ENCODE data around the gene LCLAT1. TPM values are rescaled to one million over a fixed set of nuclear protein-coding genes. Genes with fewer than 3 reads are reported as not detected.
"Not testable (repeated sequence)": the region's sequence is repeated elsewhere in the genome, so short reads cannot be mapped to it uniquely, and the experiment has no call there.

Gene LCLAT1
- total RNA-seq, 1 donor from 2014 or later: 15.4 TPM

DNA sequence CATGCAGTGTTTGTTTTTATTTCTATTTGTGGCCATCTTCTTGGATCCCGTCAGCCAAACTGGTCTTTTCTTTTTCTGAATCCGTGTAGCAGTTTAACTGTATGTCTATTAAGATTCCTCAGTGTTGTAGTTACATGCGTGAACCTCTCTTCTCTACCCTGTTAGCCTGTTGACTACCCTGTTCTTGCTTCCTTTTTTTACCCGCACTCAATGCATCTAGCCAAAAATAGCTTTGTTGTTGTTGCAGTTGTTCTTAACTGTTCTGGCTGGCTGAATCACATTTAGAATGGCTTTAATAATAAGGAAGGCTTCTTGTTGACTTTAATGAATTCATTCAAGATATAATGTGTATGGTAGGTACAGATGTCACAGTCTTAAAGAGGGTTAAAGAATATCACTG is 137.1 kb downstream of the LCLAT1 start:
- DNase-seq (ENCODE audit: low read depth): peak; percentile 65

DNA sequence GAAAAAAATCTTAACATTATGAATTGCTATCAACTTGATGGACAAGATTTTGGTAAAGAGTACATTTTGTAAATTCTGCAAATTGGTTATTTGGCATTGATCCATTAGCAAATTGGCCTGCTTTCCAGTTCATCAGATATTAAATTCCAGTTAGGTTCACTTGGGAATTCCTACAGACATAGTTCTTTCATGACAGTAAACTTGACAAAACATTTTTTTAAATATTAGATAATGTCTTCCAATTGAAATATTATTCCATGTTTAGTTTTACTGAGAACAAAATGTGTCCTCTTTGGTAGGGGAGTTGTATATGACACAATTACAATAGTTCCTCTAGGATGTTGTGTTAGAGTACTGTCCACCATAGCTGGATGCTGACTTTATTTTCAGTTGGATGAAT is 141.9 kb downstream of the LCLAT1 start:
- peak; percentile 9 for DNase-seq (ENCODE audit: low read depth)

DNA sequence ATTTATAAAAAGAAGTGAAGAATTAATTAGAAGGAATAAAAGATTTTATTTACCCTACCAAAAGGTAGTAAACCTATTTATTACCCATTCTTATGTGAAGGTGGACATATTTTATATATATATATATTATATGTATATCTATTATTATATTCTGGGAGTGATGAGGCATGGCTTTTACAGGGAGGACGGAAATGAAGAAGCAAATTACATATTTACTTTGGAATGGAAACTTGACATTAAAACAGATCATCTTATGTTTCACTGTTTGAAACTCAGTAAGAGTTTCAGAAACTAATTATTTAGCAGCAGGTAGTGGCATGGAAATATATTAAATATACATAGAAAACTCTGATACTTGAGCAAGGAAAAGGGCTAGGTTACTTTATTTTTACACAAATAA is 143.4 kb downstream of the LCLAT1 start:
- DNase-seq (ENCODE audit: low read depth): no peak

DNA sequence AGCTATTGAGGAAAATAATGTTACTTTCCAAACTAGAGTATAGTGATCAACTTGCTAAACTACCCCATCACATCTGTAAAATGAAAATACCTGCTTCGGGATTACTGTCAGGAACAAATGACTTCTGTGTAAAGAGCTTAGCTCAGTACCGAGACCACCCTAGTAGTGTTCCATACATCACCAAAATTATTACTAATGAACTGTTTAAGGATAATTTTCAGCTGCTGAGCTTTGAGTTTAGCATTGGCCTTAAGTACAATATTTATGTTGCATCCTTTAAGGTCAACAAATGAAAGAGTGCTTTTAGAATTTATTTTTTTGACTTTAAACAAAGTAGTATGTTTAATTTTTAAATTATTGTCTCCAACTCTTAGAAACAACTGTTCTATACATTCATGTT is 144.1 kb downstream of the LCLAT1 start:
- no peak for DNase-seq (ENCODE audit: low read depth)

DNA sequence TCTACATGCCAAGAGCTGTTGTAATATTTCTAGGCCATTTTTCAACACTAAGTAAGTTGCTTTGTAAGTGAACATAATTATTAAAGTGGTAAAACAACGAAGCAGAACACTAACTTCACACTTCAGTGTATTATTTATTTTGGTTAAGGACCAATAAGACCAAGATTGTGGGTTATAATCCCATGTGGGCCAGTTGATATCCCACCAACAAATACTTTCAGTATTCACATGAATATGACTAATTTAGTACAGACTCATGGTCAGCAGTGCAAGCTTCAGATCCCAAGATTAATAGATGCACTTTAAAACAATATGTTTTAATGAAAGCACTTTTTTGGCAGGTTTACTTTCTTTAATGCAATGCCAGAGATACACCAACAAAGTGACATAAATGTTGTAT is 154.3 kb downstream of the LCLAT1 start:
- peak; percentile 27 for DNase-seq (ENCODE audit: low read depth)

DNA sequence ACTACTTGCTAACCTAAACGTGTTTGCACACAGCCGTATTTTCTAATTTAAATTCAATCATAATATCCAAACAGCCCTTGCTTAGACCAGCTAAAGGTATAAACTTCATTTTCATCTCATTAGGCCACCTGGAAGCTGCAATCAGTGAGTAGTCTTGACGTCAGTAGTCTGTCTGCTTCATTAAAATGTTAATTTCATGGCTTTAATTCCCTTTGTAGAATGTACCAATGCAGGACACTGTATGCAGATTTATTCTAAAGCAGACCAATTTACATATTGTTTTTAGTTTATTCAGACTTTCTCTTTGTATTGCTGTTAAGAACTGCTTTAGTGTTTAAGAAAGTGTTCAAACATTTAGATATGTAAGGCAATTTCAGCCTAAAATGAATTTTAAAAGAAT is 158.2 kb downstream of the LCLAT1 start:
- DNase-seq (ENCODE audit: low read depth): no peak

DNA sequence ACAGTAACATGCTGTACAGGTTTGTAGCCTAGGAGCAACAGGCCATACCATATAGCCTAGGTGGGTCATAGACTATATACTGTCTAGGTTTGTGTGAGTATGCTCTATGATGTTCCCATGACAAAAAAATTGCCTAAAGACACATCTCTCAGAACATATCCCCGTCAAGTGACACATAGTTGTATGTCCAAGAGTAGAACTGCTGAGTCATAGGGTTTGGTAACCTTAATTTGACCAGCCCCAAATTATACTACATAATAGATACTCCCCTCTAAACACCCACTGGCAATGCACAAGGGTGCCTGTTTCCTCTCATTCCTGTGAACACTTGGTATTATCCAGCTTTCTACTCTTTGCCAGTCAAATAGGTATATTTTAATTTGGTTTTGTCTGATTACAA is 161.6 kb downstream of the LCLAT1 start:
- no peak for DNase-seq (ENCODE audit: low read depth)

DNA sequence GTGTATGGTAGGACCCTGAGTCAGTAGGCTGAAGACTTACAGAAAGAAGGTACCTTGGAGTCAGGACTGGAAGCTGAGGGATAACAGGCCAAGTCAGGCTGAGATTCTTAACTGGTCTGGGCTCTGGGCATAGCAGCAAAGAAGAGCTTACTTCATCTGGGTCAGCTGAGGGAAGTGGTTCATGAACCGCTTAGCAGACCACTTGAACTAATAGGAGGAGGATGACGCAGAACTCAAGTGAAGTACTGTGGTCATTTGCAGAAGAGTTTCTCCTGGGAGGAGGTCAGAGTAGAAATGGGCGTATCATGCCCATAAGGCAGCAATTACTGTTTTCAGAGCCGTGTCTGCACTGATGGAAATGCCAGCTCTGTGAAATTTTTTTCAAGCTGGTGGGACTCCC is 164.5 kb downstream of the LCLAT1 start:
- peak; percentile 70 for DNase-seq (ENCODE audit: low read depth)

DNA sequence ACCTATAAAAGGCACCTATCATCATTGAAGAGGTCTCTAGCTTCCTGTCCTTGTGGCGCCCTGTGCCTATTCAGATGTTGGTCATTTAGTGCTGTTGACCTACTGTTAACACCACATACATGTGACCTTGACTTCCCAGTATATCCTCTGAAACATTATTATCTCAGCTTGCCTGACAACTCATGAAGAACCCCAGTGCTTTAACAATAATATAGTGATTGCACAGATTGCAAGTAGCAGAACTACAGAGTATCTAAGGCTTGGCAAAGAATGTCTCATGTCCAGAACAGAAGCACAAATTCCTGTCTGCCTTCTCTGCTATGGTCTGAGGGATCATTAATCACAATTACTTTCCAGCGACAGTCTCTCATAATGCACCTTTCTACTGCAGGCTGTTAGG is 165.3 kb downstream of the LCLAT1 start:
- no peak for DNase-seq (ENCODE audit: low read depth)

DNA sequence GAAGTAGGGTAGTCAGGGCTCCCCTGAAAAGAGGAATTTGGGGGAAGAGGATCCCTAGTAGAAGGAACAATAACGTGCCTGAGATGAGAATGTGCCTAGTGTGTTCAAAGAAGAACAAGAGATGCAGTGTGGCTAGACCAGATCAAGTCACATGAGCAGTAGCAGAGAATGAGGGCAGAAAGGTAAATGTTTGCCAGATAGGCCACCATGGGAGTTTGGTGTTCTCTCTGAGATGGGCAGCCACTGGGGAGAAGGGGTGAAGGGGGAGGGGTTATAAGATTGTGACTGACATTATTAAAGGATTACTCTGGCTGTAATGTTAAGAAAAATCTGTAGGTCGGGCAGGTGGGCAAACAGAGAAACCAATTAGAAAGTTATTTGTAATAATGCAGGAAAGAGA is 166.0 kb downstream of the LCLAT1 start:
- no peak for DNase-seq (ENCODE audit: low read depth)

DNA sequence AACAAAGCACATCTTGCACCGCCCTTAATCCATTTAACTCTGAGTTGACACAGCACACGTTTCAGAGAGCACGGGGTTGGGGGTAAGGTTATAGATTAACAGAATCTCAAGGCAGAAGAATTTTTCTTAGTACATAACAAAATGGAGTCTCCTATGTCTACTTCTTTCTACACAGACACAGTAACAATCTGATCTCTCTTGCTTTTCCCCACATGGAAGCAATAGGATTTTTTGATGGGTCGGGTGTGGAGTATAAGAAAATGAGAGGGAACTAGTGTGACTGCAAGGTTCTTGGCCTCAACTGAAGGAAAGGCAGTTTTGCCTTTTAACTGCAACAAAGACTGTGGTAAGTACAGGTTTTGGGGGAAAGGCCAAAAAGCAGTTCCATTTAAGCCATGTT is 167.2 kb downstream of the LCLAT1 start:
- DNase-seq (ENCODE audit: low read depth): not testable (repeated sequence)

DNA sequence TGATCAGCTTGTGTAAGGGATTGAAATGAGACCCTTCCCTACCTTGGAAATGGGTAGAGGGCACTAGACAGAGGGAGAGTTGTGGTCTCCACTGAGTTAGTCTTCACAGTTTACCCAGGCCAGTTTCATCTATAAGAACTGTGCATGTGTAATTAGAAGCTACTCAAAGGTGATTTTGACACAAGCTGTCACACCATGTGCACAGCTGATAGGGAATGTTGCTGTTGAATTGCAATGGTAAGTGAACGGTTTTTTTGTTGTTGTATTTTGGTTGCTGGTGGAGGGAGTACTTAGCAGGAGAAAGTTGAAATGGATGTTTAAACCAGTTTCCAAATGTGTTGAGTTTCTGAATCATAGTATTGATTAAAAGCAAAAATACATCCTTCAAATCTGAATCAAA is 168.9 kb downstream of the LCLAT1 start:
- no peak for DNase-seq (ENCODE audit: low read depth)

DNA sequence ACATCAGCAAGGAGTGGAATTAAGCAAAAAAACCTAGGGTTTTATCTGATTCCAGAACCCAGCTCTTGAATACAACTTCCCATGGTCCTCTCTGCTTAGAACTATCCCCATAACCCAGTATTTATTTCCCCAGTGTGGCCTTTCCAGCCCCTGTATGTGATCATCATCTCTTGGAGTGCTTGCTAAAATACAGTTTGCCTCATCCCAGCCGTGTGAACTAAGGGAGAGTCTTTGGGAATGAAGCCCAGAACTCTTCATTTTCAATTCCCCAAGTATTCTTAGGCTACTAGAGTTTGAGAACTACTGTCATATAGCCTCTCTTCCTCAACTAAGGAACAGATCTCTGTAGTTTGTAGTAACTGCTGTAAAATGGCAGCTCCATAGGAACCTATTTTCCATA is 173.1 kb downstream of the LCLAT1 start:
- DNase-seq (ENCODE audit: low read depth): no peak

DNA sequence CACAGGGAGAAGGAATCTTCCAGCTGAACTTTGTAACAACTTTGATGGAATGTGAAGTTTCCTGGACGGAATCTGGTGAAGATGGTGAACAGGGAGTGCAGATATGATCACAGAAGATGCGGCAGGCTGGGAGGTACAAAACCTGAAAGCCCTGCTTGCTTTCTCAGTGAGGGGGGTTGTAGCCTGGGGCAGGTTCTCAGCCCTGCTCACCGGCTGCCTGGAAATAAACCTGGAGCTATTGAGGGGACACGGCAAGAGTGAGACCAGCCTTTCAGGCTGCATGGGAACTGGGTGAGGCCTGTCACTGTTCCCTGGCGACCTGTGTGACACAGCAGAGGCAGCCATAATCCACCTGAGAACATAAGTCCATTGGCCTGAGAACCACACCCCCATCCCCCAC is 174.8 kb downstream of the LCLAT1 start:
- no peak for DNase-seq (ENCODE audit: low read depth)

DNA sequence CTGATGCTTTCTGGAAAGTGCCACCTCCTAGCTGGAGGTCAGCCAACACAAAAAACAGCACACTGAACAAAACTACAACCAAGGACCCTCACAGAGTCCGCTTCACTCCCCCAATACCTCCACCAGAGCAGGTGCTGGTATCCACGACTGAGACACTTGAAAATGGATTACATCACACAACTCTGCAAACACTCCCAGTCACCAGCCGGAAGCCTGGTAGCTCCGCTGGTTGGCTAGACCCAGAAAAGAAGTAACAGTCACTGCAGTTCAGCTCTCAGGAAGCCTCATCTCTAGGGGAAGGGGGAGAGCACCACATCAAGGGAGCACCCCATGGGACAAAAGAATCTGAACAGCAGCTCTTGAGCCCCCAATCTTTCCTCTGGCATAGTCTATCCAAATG is 175.4 kb downstream of the LCLAT1 start:
- DNase-seq (ENCODE audit: low read depth): no peak

DNA sequence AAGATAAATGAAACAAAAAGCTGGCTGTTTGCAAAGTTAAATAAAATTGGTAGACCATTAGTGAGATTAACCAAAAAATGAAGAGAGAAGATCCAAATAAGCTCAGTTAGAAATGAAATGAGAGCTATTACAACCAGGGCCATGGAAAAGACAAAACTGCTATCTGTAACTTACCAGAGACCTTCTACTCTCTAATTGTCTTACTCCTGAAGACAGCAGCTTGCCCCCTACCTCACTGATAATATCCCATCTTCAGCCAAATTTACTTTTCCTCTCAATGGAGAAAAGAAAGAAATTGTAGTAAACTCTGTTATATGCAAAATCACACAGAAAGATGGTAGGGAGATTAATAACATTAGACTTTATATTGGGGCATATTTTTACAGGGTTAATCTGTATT is 178.2 kb downstream of the LCLAT1 start:
- no peak for DNase-seq (ENCODE audit: low read depth)

DNA sequence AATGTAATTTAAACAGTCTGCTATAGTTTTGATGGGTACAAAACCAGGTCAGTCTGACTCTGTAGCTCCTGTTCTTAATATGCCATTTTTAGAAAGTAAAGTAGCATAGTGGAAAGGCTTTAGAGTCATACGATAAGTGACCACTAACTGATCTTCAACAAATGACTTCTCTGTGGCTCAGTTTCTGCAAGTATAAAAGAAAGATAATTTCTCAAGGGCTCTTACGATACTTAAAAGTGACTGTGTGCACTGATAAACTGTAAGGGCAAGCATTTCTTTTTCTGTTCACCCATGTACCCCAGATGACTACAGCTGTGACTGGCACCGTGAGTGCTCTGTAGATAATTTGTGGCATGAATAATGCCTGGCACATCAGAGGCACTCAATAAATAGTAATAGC is 178.7 kb downstream of the LCLAT1 start:
- DNase-seq (ENCODE audit: low read depth): no peak

DNA sequence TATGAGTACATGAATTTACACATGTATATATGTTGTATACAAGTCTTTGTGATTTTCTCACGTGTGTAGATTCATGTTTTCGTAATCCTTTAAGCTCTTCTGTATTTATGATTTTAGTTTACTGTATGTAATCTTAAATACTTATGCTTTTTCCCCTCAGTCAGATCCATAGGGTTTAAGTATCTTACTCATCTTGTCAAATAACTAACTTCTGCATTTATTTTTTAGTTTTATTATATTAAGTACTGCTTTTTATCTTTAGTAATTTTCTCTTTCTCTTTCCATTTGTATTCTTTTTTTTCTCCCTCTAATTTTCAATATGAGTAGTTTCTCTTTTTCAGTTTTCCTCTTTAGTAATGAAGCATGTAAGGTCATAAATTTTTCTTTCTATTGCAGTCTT is 179.4 kb downstream of the LCLAT1 start:
- DNase-seq (ENCODE audit: low read depth): no peak

DNA sequence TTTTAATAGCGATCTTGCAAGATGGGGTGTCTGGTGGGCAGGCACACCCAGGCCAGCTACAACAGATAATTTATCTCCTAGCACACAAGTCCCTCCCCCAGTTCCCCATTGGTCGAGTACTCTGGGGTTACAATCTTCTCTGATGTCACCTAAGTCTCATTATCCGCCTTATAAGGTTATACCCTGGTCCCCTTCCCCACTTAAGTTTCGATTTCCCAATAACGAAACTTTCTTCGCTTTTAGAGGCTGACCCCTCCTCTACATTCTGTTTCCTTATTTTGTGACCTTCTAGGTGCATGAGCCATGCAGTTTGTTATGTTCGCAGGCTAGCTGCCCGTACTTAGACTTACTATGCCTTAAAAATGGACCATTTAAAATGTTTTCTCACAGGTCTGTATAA is 180.1 kb downstream of the LCLAT1 start:
- DNase-seq (ENCODE audit: low read depth): no peak

DNA sequence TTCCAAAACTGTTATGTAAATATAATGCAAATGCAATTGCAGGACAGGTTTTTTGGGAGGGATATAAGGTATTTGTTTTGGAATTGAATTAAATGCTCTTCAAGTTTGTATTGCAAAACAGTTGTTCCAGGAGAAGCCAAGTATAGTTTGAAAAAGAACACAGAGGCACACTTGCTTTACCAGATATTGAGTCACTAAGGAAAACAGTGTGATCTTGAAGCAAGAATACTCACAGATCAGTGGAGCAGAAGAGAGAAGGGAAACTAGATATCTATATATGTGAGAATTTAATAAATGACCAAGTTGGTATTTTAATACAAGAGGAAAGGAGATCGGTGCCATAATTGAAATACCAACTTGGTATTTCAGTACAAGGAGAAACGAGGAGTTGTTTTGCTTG is 181.3 kb downstream of the LCLAT1 start:
- DNase-seq (ENCODE audit: low read depth): no peak

DNA sequence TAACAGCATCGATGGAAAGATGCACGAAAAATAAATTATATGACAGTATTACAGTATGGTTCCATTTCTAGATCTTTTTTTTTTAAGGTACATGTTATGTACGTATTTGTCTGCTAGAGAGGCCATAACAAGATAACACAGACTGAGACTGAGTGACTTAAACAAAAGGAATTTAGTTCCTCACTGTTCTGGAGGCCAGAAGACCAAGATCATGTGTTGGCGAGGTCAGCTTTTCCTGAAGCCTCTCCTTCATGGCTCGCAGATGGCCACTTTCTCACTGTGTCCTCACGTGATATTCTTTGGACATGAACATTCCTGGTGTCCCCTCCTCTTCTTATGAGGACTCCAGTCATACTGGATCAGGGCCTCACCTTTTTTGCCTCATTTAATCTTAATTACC is 182.8 kb downstream of the LCLAT1 start:
- DNase-seq (ENCODE audit: low read depth): peak; percentile 88

DNA sequence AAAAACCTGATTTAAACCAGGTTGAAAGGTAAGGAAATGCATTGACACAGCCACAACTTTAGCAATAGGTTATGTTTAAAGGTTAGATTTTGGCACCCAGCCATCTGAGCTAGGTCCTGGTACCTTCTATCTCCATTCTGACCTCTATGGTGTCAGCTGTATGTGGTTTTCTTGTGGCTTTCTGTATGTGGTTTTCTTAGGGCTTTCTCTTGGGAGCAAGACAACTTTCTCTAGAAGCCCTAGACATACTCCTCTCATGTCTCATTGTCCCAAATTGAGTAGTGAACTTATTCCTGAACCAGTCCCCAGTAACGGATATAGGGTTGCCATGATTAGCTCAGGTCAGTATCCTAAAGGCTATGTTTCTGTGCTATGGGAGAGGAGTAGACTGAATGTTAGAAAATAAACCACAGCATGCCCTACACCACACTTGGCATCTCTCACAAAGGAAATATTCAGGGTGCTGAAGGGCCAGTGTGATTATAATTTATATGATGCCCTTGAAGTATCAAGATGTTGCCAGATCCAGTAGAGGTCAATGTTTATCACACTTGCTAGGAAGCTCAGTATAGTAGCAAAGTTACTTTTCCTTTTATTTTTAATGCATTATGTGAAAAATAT is 184.1 kb downstream of the LCLAT1 start:
- DNase-seq (ENCODE audit: low read depth): peak; percentile 96

DNA sequence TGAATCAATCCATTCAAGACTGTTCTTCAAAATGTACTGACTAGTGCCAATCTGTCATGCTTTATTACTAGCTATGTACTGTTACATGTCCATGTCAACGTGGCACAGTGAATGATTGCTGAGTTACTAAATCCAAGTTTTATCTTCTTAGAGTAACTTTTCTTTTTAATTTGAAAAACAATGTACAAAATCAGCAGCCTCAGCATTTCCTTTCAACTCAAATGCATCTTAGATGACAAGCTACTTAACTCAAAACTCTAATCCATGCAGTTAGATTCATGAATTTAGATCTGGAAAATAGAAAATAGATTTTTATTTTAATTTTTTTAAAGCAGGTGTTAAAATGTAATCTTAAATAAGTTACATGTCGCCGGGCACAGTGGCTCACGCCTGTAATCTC is 186.0 kb downstream of the LCLAT1 start:
- no peak for DNase-seq (ENCODE audit: low read depth)

DNA sequence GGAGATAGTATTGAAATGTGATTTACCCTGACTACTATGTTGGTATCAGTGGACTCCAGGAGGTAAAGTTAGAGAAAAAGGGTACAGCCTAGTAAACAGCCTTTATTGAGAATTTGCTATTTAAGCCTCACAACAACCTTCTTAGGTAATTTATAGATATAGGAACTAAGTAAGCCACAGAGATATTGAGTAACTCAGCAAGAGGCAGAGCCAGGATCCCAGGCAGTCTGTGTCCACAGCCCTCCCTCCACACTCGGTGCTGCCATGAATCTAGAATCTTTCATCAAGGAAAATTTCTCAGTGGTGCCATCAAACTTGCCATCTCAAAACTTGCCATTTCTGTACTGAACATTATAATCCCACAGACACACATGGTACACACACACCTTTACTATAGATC is 189.3 kb downstream of the LCLAT1 start:
- DNase-seq (ENCODE audit: low read depth): no peak
